ENCODE results near the gene MMP13.
A peak's percentile ranks its signal among the peaks of the same experiment; 100 is the strongest.
"Not testable (repeated sequence)": the region's sequence is repeated elsewhere in the genome, so short reads cannot be mapped to it uniquely, and the experiment has no call there.

MMP13 gene

DNA sequence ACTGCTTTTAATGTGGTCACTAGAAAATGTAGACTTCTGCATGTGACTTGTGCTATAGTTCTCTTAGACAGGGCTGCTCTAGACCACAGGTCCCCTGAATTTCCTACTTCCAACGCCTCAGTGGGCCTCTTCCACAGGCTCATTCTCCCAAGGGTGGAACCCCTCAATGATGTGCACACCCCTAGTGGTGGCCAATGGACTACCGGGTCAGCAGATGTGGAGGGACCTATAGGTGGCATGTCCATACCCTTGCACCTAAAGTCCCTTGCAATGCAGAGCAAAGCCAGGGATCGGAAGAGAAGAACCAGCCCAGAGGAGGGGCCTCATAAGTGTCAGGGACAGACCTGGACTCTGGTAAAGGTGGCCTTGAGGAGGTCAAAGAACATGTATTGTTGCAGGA is 20.0 kb downstream of the MMP13 start:
- DNase-seq (ENCODE audit: low read depth) = no peak

DNA sequence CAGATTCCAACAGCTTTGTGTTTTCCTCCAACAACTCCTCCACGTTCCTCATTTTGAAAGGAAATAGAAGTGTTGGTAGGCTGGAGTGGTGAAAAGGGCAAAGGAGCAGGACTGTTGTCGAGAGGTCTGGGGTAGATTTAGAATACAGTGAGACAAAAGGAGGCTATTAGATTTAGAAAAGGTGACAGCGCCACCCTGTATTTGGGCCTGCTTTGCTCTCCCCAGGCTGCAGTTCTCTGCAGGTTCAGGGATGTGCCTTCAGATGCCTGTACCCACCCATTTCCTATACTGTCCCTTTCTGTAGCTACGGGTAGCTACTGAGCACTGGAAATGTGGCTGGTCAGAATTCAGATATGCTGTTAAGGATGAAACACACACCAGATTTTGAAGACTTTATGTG is 20.8 kb downstream of the MMP13 start:
- DNase-seq (ENCODE audit: low read depth) = no peak

DNA sequence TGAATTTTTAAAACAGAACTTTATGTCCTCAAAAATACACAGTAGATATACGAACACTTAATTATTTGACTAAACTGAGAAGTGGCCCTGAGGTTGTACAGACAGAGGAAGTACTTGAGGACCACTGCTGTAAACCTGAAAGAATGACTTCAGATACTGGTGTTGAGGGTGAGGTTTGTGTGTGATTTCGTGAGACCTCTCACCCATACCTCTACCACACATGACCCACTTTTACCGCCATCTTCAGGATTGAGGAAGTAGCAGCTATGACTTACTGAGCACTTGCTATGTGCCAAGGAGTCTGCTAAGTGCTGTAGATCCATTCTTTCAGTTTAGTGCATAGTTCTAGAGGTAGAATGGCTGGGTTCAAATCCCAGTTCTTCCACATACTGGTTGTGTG is 21.9 kb downstream of the MMP13 start:
- DNase-seq (ENCODE audit: low read depth) = no peak

DNA sequence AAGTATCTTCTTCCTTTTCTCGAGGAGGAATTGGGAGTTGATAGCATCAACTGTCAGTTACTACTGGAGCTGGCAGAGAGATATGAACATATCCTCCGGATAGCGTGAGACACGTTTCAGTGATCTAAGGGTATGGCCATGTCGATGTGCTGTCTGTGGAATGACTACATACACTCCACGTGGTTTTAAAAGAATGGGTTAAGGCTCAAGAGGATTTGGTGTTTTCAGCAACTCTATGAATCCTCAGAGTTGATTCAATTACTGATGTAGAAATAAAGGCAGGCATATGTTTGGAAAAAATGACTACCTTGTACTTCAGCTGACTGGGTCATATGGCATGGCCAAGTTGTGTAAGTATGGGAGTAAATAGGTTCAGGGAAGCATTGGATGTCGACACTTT is 22.9 kb downstream of the MMP13 start:
- DNase-seq (ENCODE audit: low read depth) = no peak

DNA sequence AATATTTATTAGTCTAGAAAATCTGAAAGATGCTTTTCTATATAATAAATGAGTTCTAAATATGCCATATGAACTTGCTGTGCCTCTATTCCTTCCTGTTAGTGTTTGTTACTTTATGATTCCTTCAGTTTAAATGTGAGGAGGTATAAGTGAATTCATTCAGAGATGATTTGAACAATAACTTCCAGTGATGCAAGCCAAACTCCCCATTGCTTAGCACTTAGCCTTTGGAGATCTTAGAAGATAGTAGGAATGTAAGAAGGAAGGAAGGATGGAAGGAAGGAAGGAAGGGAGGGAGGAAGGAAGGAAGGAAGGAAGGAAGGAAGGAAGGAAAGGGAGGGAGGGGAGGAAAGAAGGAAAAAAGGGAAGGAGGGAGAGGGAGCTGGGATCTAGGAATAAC is 25.1 kb downstream of the MMP13 start:
- DNase-seq (ENCODE audit: low read depth) = no peak

DNA sequence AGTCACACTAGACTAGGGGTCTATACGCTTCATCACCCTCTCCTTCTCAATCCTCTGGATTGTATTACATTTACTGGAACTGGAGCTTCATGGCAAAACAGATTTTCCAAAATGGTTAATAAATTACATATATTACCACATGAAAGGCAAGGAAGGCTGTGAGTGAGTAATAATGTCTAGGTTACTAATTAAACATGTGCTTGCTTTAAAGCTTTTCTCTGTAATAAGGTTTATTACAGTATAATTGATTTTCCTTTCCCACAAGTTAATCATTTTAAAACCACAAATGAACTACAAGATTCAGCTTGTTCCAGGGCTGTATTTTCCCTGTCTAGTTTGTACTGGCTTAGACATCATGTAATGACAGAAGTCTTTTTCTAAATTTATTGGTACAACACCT is 25.6 kb downstream of the MMP13 start:
- DNase-seq (ENCODE audit: low read depth) = no peak

DNA sequence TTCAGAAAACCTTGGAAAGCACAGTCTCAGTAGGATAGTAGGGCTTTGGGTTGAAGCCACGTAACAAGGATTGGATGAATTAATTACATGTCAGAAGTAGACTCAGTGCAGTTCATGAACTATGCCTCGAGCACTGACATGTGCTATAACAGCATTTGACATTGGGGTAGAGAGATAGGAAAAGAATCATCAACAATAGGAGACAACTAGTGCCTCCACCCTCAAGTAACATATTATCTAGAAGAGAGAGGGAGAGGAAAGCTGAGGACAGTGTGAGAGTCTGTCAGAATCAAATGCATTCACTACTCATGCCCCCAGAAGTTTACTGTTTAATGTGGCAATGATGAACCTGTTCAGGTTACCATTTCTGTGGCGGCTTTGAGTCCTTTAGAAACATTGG is 26.4 kb downstream of the MMP13 start:
- no peak for DNase-seq (ENCODE audit: low read depth)

DNA sequence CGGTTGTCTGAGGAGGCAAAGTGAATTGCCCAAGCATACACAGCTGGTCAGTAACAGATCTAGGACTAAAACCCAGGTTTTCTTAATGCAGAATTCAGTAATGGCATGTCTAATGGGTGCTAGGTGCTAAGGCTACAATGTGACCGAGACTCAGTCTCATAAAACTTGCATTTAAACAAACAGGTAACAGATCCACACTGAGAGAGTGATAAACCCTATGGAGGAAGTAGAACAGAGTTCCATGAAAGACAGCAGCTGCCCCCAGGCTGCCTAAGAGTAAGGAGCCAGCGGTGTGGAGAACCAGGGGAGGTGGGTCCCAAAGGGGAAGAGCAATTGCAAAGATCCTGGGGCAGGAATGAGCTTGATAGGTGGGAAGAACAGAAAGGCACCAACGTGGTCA is 27.3 kb downstream of the MMP13 start:
- DNase-seq (ENCODE audit: low read depth) = no peak

DNA sequence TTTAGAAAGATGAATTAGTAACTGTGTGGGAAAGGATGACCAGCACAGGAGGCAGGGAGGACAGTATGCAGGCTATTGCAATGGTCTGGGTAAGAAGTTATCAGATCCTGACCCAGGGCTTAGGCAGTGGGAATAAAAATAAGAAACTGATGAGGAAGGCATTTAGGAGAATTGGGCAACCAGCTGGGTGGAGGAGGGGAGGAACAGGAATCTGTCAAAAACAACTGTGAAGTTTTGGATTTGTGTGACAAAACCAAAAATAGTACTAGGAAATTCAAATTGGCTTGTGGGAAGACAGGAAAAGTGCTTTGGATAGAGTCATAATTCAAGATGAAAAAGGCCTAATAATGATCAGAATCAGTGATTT is 27.9 kb downstream of the MMP13 start:
- DNase-seq (ENCODE audit: low read depth) = no peak

DNA sequence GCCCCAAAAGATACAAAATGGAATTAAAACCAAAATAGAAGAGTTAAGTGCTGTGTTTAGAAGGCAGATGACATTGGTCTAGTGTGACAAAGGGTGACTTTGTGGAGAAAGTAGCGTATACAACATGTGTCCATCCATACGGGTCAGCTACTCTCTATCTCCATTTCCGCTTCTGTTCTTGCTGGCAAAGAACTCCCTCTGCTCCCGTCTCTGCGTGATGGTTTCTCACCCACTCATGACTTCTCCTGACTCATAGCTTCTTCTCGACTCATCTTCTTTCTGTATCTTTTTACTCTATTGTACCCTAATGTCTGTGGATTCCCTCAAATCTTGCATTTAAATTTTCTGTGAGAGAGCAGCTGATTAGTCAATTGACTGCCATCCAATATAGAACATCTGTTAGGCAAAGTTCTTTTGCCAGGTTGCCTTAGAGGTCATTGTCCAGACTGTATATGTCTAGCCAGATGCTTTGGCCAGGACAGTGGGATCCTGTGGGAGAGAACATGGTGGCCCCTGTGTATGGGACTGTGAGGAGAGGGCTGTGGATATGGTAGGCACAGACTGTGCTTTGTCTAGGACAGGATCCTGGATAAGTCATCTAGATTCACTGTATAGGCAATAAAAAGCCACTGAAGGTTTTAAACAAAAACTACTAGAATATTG is 28.4 kb downstream of the MMP13 start:
- no peak for DNase-seq (ENCODE audit: low read depth)

DNA sequence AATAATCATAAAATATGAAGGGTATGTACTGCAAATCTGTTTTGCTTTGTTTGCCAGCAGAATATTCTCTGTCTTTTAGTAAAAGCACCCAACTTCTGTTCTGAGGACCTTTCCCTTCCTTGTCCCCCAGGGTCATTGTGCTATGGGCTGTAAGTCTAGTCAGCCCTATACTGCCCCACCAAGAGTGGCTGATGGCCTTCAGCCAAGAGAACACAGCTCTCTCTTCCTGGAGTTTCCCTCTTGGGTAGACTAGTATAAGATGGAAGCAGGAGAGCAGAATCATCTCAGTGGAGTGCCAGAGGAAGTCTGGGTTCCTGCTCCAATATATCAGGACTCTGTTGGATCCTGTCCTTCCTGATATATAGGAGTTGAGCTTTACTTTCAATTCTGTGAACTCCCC is 29.0 kb downstream of the MMP13 start:
- no peak for DNase-seq (ENCODE audit: low read depth)

DNA sequence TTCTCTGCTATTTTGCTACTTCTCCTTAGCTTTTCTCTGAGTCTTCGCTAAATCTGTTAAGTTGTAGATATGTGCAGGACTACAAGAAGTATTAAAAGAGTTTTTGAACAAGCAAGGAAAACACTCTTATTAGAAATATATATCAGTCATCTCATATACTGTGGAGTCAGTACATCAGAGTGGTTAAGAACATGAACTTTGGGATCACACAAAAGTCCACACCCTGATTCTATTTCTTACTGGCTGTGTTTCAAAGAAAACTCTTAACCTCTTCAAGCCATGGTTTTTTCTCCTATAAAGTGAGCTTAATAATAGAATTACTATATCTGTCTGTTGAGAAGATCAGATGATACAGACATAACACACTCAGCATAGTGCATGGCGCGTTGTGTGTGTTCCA is 29.5 kb downstream of the MMP13 start:
- no peak for DNase-seq (ENCODE audit: low read depth)

DNA sequence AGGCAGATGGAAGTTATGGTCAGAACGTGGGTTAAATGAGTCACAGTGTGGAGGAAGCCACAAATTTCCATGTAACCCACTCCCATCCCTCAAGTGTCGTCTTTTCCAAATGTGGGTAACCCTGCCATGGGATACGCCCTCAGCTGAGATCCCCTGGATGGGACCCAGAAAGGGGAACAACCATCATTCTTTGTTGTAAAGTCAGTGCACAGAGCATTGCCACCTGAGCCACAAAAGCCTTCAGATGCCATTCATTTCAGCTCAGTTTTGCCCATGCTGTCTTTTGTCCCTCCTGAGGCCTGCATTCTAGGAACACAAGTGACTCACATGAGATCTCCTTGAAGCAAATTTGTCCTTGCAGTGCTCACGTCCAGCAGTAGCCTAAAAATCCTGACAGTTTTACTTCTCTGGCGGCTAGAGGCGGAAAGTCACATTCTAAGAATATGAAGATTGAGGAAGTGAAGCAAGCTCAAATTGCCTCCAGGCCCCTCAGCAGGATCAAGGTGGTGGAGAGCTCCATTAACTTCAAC is 30.6 kb downstream of the MMP13 start:
- DNase-seq (ENCODE audit: low read depth) = no peak

DNA sequence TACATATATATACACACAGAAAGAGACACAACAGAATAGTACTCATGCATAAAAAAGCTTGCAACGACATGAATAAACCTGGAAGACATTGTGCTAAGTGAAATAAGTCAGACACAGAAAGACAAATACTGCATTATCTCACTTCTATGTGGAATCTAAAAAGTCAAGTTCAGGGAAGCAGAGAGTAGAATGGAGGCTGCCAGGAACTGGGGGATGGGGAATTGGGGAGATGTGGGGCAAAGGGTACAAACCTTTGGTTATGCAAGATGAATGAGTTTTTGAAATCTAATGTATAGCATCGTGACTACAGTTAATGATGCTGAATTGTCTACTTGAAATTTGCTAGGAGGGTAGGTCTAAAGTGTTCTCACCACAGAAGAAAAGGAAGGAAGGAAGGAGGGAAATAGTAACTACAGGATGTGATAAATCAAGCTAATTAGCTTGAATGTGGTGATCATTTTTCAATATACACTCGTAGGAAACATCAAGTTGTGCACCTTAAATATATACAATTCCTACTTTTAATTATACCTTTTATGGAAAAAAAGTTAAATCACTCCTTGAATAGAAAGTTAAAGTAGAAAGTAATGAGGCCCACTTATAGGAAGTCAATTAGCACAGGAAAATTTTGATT is 33.8 kb downstream of the MMP13 start:
- DNase-seq (ENCODE audit: low read depth) = no peak

DNA sequence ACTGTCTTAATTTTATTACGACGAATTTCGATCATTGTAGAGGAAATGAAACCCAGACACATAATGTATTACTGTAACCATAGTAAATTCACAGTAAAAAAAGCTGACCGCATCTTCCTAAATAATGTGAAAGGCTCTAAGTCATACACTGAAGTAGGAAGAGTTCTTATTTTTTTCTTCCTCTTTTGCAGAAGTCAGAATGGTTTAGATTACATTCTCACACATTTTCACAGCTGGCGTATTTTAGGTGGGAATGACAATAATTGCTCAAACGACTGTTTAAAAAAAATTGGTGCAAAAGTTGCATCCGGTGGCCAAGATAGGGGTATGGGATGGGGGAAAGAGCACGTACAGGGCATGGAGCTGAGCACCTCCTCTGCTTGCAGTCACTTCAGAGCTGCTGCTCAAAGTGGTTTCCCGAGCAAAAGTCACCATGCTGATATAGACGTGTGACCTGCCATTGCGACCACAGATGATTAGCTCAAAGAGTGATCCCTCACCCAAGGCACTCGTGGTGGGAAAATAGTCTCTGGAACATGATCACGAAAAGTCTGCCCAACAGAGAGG is 35.3 kb downstream of the MMP13 start:
- no peak for DNase-seq (ENCODE audit: low read depth)

DNA sequence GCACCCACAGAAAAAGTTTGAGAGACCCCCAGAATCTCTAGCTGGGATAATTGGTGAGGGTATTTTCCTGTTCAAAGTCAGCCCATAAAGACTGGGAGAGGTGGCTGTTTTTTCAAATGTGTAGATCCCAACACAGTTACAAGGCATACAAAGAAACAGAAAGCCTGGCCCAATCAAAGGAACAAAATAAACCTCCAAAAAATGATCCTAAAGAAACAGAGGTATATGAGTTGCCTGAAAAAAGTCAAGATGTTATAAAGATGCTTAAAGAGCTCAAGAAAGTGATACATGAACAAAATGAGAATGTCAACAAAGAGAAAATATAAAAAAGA is 40.5 kb downstream of the MMP13 start:
- no peak for DNase-seq (ENCODE audit: low read depth)

DNA sequence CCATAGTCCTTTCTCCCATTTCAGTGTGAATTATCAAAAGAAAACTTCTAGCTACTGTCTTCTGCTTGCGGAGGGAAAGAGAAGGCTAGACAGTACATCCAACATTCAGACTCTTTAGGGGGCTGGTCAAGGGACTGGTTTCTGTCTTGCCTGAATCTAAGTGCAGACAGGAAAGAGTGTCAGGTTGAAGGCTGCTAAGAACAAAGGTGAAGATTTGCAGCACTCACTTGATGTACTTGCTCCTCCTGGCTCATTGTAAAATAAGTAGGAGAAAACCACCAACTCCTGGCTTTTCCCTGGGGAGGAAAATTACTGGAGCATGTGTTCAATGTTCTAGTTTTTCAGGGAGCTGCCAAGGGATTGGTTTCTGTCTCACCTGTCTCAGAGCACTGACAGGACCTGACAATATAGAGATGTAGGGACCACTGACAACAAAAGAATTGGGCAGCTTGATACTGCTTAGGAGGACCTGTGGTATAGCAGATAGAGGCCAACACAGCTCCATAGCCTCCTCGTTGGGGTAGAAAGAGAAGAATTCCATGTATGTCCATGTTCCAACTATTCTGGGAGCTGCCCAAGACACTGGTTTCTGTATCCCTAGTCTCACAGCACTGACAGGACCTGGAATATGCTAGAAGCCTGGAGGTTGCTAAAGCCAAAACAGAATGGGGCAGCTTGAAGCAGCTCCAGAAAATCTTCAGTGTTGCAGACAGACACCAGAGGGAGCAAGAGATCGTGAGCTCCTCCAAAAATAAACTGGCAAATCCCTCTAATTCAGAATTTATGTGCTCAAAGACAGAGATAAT is 41.1 kb downstream of the MMP13 start:
- peak; percentile 50 for DNase-seq (ENCODE audit: low read depth)

DNA sequence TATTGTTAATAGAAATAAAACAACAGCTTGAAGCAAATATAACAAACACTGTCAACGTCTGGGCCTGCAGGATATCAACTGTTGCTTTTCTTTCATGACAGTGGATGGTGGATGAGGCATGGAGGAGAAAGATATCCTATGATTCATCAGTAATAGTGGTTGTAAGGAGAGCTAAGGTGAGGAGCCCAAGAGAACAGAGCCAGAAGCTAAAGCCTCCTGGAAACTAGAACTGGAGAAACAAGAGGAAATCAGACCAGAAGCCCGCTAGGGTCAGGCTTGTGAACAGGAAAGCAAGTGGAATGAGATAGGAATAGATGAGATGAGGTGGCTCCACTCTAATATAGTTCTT is 43.1 kb downstream of the MMP13 start:
- DNase-seq (ENCODE audit: low read depth) = no peak

DNA sequence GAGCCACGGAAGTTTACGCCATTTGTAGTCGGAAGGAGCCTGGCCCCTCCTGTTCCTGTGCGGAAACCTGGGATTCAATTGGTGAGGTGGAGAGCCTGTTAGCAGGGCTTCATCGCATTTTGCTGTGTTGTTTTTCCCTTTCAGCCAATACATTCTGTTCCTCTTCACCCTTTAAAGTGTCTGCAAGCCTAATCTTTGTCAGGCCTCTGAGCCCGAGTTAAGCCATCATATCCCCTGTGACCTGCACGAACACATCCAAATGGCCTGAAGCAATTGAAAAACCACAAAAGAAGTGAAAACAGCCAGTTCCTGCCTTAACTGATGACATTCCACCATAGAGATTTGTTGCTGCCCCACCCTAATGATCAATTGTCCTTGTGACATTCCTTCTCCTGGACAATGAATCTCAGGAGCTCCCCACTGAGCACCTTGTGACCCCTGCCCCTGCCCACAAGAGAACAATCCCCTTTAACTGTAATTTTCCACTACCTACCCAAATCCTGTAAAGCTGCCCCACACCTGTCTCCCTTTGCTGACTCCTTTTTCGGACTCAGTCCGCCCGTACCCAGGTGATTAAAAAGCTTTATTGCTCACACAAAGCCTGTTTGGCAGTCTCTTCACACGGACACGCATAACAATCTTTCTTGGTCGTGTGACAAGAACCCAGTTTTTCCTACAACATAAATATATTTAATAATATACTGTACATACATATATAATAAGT is 43.6 kb downstream of the MMP13 start:
- DNase-seq (ENCODE audit: low read depth) = no peak

DNA sequence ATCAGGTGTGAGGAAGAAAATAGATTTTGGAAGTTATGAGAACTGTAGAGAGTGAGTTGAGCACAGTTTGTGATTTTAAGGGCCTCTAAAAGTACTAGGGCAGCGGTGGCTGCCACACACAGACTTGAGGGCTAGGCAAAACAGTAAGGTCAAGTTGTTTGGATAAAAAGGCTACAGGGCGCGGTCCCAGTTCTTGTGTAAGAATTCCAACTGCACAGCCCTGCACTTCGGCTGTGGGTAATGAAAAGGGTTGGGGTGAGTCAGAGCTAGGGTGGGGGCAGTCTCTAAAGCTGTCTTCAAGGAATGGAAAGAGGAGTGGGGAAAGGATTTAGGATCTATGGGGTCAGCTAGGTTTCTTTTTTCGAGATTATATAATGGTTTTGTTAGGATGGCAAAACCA is 49.7 kb downstream of the MMP13 start:
- DNase-seq (ENCODE audit: low read depth) = not testable (repeated sequence)

DNA sequence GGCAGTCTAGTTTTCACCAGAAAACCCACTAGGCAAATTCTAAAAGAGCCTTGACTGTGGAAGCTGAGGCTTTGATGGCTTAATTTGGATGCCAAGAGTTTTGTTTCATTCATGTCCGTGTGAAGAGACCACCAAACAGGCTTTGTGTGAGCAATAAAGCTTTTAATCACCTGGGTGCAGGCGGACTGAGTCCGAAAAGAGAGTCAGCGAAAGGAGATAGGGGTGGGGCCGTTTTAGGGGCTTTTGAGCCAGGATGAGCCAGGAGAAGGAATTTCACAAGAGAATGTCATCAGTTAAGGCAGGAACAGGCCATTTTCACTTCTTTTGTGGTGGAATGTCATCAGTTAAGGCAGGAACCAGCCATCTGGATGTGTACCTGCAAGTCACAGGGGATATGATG is 51.6 kb downstream of the MMP13 start:
- not testable (repeated sequence) for DNase-seq (ENCODE audit: low read depth)

DNA sequence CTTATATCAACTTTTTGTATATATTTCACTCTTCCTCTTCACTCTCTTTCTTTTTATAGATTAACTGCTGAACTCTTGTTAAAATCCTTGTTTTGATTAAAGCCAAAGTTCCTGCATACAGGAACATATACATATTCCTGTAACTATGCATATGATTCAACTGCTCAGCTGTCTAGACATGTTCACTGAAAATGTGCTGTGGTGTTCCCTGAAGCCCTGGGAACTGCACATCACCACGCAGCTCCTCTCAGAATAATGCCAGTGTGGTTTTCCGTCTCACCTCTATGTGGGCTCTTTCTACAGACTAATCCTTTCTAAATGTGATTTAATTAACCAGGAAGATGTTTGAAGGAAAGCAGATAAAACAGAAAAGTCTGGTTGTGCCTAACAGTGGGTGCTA is 55.2 kb downstream of the MMP13 start:
- DNase-seq (ENCODE audit: low read depth) = peak; percentile 3

Data from iris pigment epithelial cell (primary cell).